Measurements from ENCODE around the gene TACC2.
"Not testable (repeated sequence)": the region's sequence is repeated elsewhere in the genome, so short reads cannot be mapped to it uniquely, and the experiment has no call there.

The TACC2 gene

GRCh38 chr10:122066337-122066939, 77.5 kb downstream of the TACC2 start:
- DNase-seq, result not testable (repeated sequence)

GRCh38 chr10:122068844-122069243, 79.9 kb downstream of the TACC2 start:
- DNase-seq, result no peak

GRCh38 chr10:122072491-122072890, 83.5 kb downstream of the TACC2 start:
- DNase-seq, result no peak

- no peak for DNase-seq
Observed at GRCh38 chr10:122073508-122073907, 84.5 kb downstream of the TACC2 start.

GRCh38 chr10:122075171-122075570, 86.2 kb downstream of the TACC2 start:
- DNase-seq, result no peak

GRCh38 chr10:122075876-122076275, 86.9 kb downstream of the TACC2 start:
- not testable (repeated sequence) for DNase-seq

- DNase-seq, result no peak
Observed at GRCh38 chr10:122077311-122077875, 88.4 kb downstream of the TACC2 start.

GRCh38 chr10:122078326-122078725, 89.4 kb downstream of the TACC2 start:
- no peak for DNase-seq

GRCh38 chr10:122078965-122079795, 90.2 kb downstream of the TACC2 start:
- no peak for DNase-seq

- DNase-seq, result no peak
Observed at GRCh38 chr10:122082616-122083477, 93.9 kb downstream of the TACC2 start.

- no peak for DNase-seq
Observed at GRCh38 chr10:122083478-122084025, 94.6 kb downstream of the TACC2 start.

GRCh38 chr10:122084286-122085041, 95.5 kb downstream of the TACC2 start:
- DNase-seq, result no peak

GRCh38 chr10:122085423-122085911, 96.5 kb downstream of the TACC2 start:
- DNase-seq, result no peak

- no peak for DNase-seq
Observed at GRCh38 chr10:122086416-122087240, 97.7 kb downstream of the TACC2 start.

- DNase-seq, result no peak
Observed at GRCh38 chr10:122087436-122087835, 98.5 kb downstream of the TACC2 start.

GRCh38 chr10:122089311-122090017, 100.5 kb downstream of the TACC2 start:
- no peak for DNase-seq

GRCh38 chr10:122091722-122092121, 102.8 kb downstream of the TACC2 start:
- DNase-seq, result no peak

GRCh38 chr10:122093076-122093475, 104.1 kb downstream of the TACC2 start:
- no peak for DNase-seq

GRCh38 chr10:122096181-122096580, 107.2 kb downstream of the TACC2 start:
- not testable (repeated sequence) for DNase-seq

- no peak for DNase-seq
Observed at GRCh38 chr10:122096705-122097104, 107.7 kb downstream of the TACC2 start.

Data from kidney glomerular epithelial cell (primary cell).